Peyer's patch (tissue), 4 donors: ENCODE data around the gene SLC6A3. TPM values are rescaled to one million over a fixed set of nuclear protein-coding genes. Genes with fewer than 3 reads are reported as not detected.

Experiments used
- DNase-seq, 3 donors: peaks; one replicate each; pipeline ENCODE4 v3.0.0-alpha.2; 2017 to 2019
- H3K27ac ChIP-seq, 4 donors: fragments of 200-600 bp; sonication (generic); one replicate each; pipeline ENCODE4 v1.5.1; 2016 to 2019
- H3K27me3 ChIP-seq, 2 donors: fragments of 200-600 bp; sonication (generic); one replicate each; pipeline ENCODE4 v1.5.1; 2019
- H3K36me3 ChIP-seq, 3 donors: fragments of 200-600 bp; sonication (generic); one replicate each; pipeline ENCODE4 v1.5.1; 2016 to 2019
- H3K4me1 ChIP-seq, 4 donors: fragments of 200-600 bp; sonication (generic); one replicate each; pipeline ENCODE4 v1.5.1; 2016 to 2019
- H3K4me3 ChIP-seq, 4 donors: fragments of 200-600 bp; sonication (generic); 1 replicate in 3 of 4; 2 replicates in 1 of 4; pipeline ENCODE4 v1.5.1; 2016 to 2019; ENCODE audit warnings: mild to moderate bottlenecking in 1 of 4
- H3K9me3 ChIP-seq, 4 donors: fragments of 200-600 bp; sonication (generic); one replicate each; pipeline ENCODE4 v1.5.1; 2016 to 2019; ENCODE audit warnings: mild to moderate bottlenecking in 1 of 4
- POLR2A ChIP-seq, 2 donors: fragments of 450-650 bp; IDR thresholded peaks; one replicate each; pipeline ENCODE4 v1.5.1; 2017; ENCODE audit warnings: antibody characterized with exemption in 2 of 2, mild to moderate bottlenecking in 2 of 2, moderate library complexity in 2 of 2
- total RNA-seq, 4 donors: library from RNA; depleted of rRNA; stranded (reverse); fragments of >200 nt; gene quantifications; one replicate each; pipeline ENCODE4 v1.1.0, GENCODE V29; 2016
- TF ChIP-seq, protein P1 (sequence below), 6 experiments: fragments of 450-650 bp in 4 of 6; fragments of 200-600 bp in 2 of 6; sonication (generic) in 1 of 6; IDR thresholded peaks; one replicate each; pipeline ENCODE4 v1.5.1; 2017 to 2019; ENCODE audit warnings: antibody characterized with exemption in 6 of 6, mild to moderate bottlenecking in 3 of 6, moderate library complexity in 1 of 6

The SLC6A3 gene
- total RNA-seq, 4 donors from 2014 or later, result 0.40 to 0.70 TPM; not detected in 2

- H3K36me3 ChIP-seq, result no peaks in the 10 kb centered on the region
- no peak overlapping the region for H3K27ac ChIP-seq
- H3K9me3 ChIP-seq, result no peaks in the 10 kb centered on the region
- H3K4me1 ChIP-seq, result no peaks in the 10 kb centered on the region
- H3K4me3 ChIP-seq, result no peak overlapping the region
- no peaks in the 10 kb centered on the region for H3K27me3 ChIP-seq
- DNase-seq, result peak in 2 of 3 donors; percentile 11 to 38
- no peak for TF ChIP-seq POLR2A (IDR thresholded peaks at IDR 0.05)
- TF ChIP-seq, protein P1, sequence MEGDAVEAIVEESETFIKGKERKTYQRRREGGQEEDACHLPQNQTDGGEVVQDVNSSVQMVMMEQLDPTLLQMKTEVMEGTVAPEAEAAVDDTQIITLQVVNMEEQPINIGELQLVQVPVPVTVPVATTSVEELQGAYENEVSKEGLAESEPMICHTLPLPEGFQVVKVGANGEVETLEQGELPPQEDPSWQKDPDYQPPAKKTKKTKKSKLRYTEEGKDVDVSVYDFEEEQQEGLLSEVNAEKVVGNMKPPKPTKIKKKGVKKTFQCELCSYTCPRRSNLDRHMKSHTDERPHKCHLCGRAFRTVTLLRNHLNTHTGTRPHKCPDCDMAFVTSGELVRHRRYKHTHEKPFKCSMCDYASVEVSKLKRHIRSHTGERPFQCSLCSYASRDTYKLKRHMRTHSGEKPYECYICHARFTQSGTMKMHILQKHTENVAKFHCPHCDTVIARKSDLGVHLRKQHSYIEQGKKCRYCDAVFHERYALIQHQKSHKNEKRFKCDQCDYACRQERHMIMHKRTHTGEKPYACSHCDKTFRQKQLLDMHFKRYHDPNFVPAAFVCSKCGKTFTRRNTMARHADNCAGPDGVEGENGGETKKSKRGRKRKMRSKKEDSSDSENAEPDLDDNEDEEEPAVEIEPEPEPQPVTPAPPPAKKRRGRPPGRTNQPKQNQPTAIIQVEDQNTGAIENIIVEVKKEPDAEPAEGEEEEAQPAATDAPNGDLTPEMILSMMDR (IDR thresholded peaks at IDR 0.05), result no peak
Measured at GRCh38 chr5:1416856-1417469, 28.3 kb downstream of the SLC6A3 start.

GRCh38 chr5:1415626-1416360 is 29.4 kb downstream of the SLC6A3 start:
- H3K27ac ChIP-seq, result no peak overlapping the region
- H3K4me3 ChIP-seq, result no peak overlapping the region
- TF ChIP-seq, protein P1 (IDR thresholded peaks at IDR 0.05), result no peak
- no peak for TF ChIP-seq POLR2A (IDR thresholded peaks at IDR 0.05)
- no peaks in the 10 kb centered on the region for H3K36me3 ChIP-seq
- H3K9me3 ChIP-seq, result no peaks in the 10 kb centered on the region
- no peaks in the 10 kb centered on the region for H3K4me1 ChIP-seq
- no peaks in the 10 kb centered on the region for H3K27me3 ChIP-seq
- DNase-seq, result peak in 2 of 3 donors; percentile 22 to 32

DNA sequence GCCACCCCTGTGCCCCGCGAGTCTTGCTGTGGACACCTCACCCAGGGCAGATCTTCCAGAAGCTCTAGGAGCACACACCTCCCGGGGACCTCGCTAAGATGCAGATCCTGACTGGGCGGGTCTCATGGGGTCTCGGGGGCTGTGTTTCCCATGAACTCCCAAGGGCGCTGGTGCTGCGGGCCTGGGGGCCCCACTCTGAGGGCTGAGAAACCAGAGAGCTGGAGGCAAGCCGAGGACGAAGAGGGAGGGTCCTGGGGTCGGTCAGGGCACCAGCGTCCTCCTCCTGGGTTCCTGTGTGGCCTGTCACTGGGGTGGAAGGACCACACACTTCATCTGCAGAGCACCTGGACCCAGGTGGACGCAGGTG is 30.2 kb downstream of the SLC6A3 start:
- no peaks in the 10 kb centered on the region for H3K4me1 ChIP-seq
- TF ChIP-seq, protein P1 (IDR thresholded peaks at IDR 0.05), result no peak
- TF ChIP-seq POLR2A (IDR thresholded peaks at IDR 0.05), result no peak
- H3K27me3 ChIP-seq, result no peaks in the 10 kb centered on the region
- no peak overlapping the region for H3K27ac ChIP-seq
- no peaks in the 10 kb centered on the region for H3K36me3 ChIP-seq
- H3K9me3 ChIP-seq, result no peaks in the 10 kb centered on the region
- DNase-seq, result no peak
- no peak overlapping the region for H3K4me3 ChIP-seq

DNA sequence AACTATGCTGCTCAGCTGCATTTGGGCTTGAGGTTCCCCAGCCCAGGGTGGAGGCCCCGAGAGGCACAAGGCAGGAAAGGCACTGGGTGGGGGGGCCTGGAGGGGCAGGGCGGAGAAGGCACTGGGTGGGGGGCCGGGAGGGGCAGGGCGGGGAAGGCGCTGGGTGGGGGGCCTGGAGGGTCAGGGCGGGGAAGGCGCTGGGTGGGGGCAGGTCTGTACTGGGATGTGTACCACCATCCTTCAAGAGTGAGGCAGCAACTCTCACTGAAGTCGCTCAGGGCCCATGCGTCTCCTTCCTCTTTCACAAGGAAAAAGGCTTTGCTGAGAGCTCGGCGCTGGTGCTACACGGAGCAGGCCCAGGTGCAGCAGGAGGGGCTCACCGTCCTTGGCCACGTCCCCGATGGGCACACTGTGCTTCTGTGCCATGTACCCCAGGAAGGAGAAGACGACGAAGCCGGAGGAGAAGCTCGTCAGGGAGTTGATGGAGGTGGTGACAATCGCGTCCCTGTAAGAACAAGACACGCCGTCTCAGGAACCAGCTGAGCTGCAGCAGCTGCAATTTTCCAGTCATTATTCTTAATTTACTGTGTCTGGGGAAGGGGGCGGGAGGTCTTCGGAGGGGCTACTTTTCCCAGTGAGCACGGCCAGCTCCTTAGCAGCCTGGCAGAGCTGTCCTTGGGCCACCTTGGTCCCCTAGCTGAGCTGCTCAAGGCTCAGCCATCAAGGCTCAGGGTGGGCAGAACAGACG is 30.8 kb downstream of the SLC6A3 start:
- no peaks in the 10 kb centered on the region for H3K27me3 ChIP-seq
- H3K36me3 ChIP-seq, result no peaks in the 10 kb centered on the region
- TF ChIP-seq, protein P1 (IDR thresholded peaks at IDR 0.05), result no peak
- TF ChIP-seq POLR2A (IDR thresholded peaks at IDR 0.05), result no peak
- no peak for DNase-seq
- H3K9me3 ChIP-seq, result no peaks in the 10 kb centered on the region
- H3K4me1 ChIP-seq, result no peaks in the 10 kb centered on the region
- no peak overlapping the region for H3K27ac ChIP-seq
- no peak overlapping the region for H3K4me3 ChIP-seq

DNA sequence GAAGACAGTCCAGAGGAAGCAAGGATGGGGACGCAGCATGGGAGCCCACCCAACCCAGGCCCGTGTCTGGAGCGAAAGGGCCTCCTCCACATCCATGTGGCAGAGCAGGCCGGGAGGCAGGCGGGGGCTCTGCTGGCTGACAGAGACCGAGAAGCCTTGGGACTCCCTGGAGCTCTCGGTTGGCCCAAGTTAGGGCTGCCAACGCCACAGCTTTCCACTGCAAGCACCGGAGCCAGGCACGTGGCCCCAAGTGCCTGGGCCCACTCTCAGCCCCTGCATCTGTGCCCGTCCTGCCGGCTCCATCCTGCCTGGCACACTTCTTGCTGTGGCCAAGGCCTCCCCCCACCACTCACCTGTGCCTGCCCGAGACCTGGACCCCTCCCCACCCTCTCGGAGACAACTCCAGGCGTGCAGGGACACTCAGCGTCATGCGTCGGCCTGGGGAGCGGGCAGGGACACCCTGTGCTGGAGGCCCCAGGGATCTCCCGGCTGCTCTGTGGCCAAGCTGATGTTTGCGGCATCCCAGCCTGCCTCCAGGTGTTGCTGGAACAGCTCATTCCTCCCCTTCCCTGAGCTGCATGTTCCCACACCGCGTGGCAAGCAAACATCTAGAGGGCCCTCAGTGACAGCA is 31.5 kb downstream of the SLC6A3 start:
- no peak overlapping the region for H3K27ac ChIP-seq
- no peak overlapping the region for H3K4me3 ChIP-seq
- TF ChIP-seq, protein P1 (IDR thresholded peaks at IDR 0.05), result no peak
- no peak for TF ChIP-seq POLR2A (IDR thresholded peaks at IDR 0.05)
- no peak for DNase-seq
- no peaks in the 10 kb centered on the region for H3K27me3 ChIP-seq
- H3K9me3 ChIP-seq, result no peaks in the 10 kb centered on the region
- H3K4me1 ChIP-seq, result no peaks in the 10 kb centered on the region
- no peaks in the 10 kb centered on the region for H3K36me3 ChIP-seq
